Measurements from ENCODE around the gene GJB1.

DNA sequence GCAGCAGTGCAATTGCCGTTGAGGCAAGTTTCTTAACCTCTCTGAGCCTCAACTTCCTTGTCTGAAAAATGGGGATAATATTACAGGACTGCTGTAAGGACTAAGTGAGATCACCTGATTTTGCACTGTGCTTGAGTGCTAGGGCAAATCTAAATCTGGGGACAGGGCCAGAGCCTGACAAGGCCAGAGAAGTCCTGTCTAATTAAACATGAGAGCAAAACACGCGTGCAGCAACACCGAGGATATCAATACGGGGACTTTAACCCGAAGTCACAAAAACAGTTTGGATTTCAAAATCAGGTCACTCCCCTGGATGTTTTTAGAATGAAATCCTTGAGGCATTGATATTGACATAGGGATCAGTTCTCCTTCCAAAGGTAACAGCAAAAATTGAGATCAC is 5.7 kb upstream of the GJB1 start:
- no peak for TF ChIP-seq POLR2AphosphoS5 (IDR thresholded peaks at IDR 0.05; ENCODE audit: low read depth, low read length)
- TF ChIP-seq, protein P1, sequence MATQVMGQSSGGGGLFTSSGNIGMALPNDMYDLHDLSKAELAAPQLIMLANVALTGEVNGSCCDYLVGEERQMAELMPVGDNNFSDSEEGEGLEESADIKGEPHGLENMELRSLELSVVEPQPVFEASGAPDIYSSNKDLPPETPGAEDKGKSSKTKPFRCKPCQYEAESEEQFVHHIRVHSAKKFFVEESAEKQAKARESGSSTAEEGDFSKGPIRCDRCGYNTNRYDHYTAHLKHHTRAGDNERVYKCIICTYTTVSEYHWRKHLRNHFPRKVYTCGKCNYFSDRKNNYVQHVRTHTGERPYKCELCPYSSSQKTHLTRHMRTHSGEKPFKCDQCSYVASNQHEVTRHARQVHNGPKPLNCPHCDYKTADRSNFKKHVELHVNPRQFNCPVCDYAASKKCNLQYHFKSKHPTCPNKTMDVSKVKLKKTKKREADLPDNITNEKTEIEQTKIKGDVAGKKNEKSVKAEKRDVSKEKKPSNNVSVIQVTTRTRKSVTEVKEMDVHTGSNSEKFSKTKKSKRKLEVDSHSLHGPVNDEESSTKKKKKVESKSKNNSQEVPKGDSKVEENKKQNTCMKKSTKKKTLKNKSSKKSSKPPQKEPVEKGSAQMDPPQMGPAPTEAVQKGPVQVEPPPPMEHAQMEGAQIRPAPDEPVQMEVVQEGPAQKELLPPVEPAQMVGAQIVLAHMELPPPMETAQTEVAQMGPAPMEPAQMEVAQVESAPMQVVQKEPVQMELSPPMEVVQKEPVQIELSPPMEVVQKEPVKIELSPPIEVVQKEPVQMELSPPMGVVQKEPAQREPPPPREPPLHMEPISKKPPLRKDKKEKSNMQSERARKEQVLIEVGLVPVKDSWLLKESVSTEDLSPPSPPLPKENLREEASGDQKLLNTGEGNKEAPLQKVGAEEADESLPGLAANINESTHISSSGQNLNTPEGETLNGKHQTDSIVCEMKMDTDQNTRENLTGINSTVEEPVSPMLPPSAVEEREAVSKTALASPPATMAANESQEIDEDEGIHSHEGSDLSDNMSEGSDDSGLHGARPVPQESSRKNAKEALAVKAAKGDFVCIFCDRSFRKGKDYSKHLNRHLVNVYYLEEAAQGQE (IDR thresholded peaks at IDR 0.05; ENCODE audit: insufficient read depth in 1 of 2, low read depth in 2 of 2, low read length in 2 of 2), result no peak
- no peak for TF ChIP-seq TAF1 (IDR thresholded peaks at IDR 0.05; ENCODE audit: borderline replicate concordance, insufficient read depth, low read length)

Measured in PFSK-1 (cell line).